ENCODE measurements around the gene RCN1.

- TF ChIP-seq CTCF (IDR thresholded peaks at IDR 0.05; ENCODE audit: control extremely low read depth in 1 of 3, insufficient read depth in 1 of 3, low read depth in 1 of 3, low read length in 3 of 3) (peak in 2 of 3 experiments; percentile 35 to 58; a peak in 3 of 4 replicates), RFX5 (IDR thresholded peaks at IDR 0.05; ENCODE audit: borderline replicate concordance, low read depth, low read length) (no peak), MAFK (IDR thresholded peaks at IDR 0.05; ENCODE audit: low read depth, low read length) (no peak), CBX5 (IDR thresholded peaks at IDR 0.05; ENCODE audit: low read depth, low read length) (no peak), TAF1 (IDR thresholded peaks at IDR 0.05; ENCODE audit: low read depth, low read length) (no peak), EZH2 (IDR thresholded peaks at IDR 0.05; ENCODE audit: low read depth, low read length, severe bottlenecking) (no peak), SIN3A (conservative IDR thresholded peaks at IDR 0.05 in 1 of 2, IDR thresholded peaks at IDR 0.05 in 1 of 2; ENCODE audit: low read depth in 1 of 2, low read length in 2 of 2) (no peak), ZNF274 (IDR thresholded peaks at IDR 0.05; ENCODE audit: borderline replicate concordance, extremely low read depth, low read length) (no peak)
Measured at GRCh38 chr11:32071811-32072210, 19.1 kb upstream of the RCN1 start.

Data from H1 (cell line).